B cell (primary cell): ENCODE measurements around the gene GRIA3. TPM values are rescaled to one million over a fixed set of nuclear protein-coding genes. Genes with fewer than 3 reads are reported as not detected.

ENCODE experiments used
- ATAC-seq: fragments of 200-7000 bp; cut with Tn5 transposase; one replicate; pipeline ENCODE4 v1.10.0; 2021; ENCODE audit warnings: low read depth, mild to moderate bottlenecking, moderate number of reproducible peaks, moderate library complexity
- CTCF ChIA-PET: fragments of 350-600 bp; sonication (Branson Sonifier 250); formaldehyde crosslinking; loops from one replicate; lab custom pipeline; 2021; ENCODE audit warnings: antibody characterized with exemption, inconsistent platforms; lab: Charles Lee
- POLR2A ChIA-PET: fragments of 350-600 bp; sonication (Branson Sonifier 250); formaldehyde crosslinking; loops from one replicate; lab custom pipeline; 2021; ENCODE audit warnings: antibody characterized with exemption; lab: Charles Lee
- DNase-seq: peaks from one replicate; pipeline ENCODE4 v3.0.0; 2013
- H2AFZ ChIP-seq: 2 replicates; pipeline ENCODE4 v1.6.1; 2012; ENCODE audit warnings: mild to moderate bottlenecking, low read depth, low read length; ENCODE audit not compliant: insufficient read depth, poor library complexity, severe bottlenecking
- H3K27ac ChIP-seq, 2 donors: 1 replicate in 1 of 2; 2 replicates in 1 of 2; pipeline ENCODE4 v1.5.1; 2012 to 2013; ENCODE audit warnings: low read length in 2 of 2, mild to moderate bottlenecking in 2 of 2, moderate library complexity in 1 of 2
- H3K27me3 ChIP-seq, 4 experiments: fragments of 200-600 bp in 1 of 4; sonication (generic) in 1 of 4; replicated peaks in 1 of 4; 1 replicate in 2 of 4; 2 replicates in 2 of 4; pipeline versions ENCODE4 v1.6.1 to v1.7.0; 2013 to 2016; ENCODE audit warnings: low read length in 3 of 4, mild to moderate bottlenecking in 2 of 4, mixed read lengths in 1 of 4, moderate library complexity in 1 of 4; ENCODE audit not compliant: insufficient read depth in 4 of 4, control insufficient read depth in 3 of 4; ENCODE audit errors: control extremely low read depth in 1 of 4
- H3K36me3 ChIP-seq, 2 experiments: replicated peaks in 1 of 2; 1 replicate in 1 of 2; 2 replicates in 1 of 2; pipeline versions ENCODE4 v1.6.1 to v1.7.1; 2013; ENCODE audit warnings: low read length in 1 of 2; ENCODE audit not compliant: insufficient read depth in 2 of 2, control insufficient read depth in 1 of 2; ENCODE audit errors: control extremely low read depth in 1 of 2, extremely low read depth in 1 of 2
- H3K4me1 ChIP-seq, 2 donors: fragments of 200-600 bp in 1 of 2; sonication (generic) in 1 of 2; 1 replicate in 1 of 2; 2 replicates in 1 of 2; pipeline versions ENCODE4 v1.5.1 to v1.6.1; 2013 to 2017; ENCODE audit warnings: low read length in 2 of 2; ENCODE audit not compliant: control insufficient read depth in 2 of 2, insufficient read depth in 2 of 2
- H3K4me2 ChIP-seq: replicated peaks from 2 replicates; pipeline ENCODE3; 2012; ENCODE audit warnings: mild to moderate bottlenecking, low read depth, low read length; ENCODE audit not compliant: poor library complexity, severe bottlenecking
- H3K4me3 ChIP-seq, 5 experiments: fragments of 200-600 bp in 1 of 5; sonication (generic) in 1 of 5; 1 replicate in 3 of 5; 2 replicates in 2 of 5; pipeline versions ENCODE4 v1.5.1 to v1.7.0; 2011 to 2016; ENCODE audit warnings: low read length in 4 of 5, mild to moderate bottlenecking in 4 of 5, low read depth in 2 of 5, control low read depth in 1 of 5, moderate library complexity in 1 of 5; ENCODE audit not compliant: insufficient read depth in 1 of 5; ENCODE audit errors: control extremely low read depth in 1 of 5, extremely low read depth in 1 of 5
- H3K79me2 ChIP-seq: fragments of 200-600 bp; sonication (generic); one replicate; pipeline ENCODE4 v1.6.0; 2016; ENCODE audit warnings: low read length; ENCODE audit not compliant: control insufficient read depth, insufficient read depth
- H3K9ac ChIP-seq: fragments of 200-600 bp; sonication (generic); 2 replicates; pipeline ENCODE4 v1.6.1; 2017; ENCODE audit warnings: mild to moderate bottlenecking, low read length, moderate library complexity
- H3K9me3 ChIP-seq, 3 donors: one replicate each; pipeline versions ENCODE4 v1.6.1 to v1.7.1; 2013; ENCODE audit warnings: low read length in 2 of 3; ENCODE audit not compliant: control insufficient read depth in 2 of 3, insufficient read depth in 1 of 3; ENCODE audit errors: control extremely low read depth in 1 of 3
- H4K20me1 ChIP-seq: 2 replicates; pipeline ENCODE4 v1.6.0; 2012; ENCODE audit warnings: mild to moderate bottlenecking, low read length; ENCODE audit not compliant: insufficient read depth, control insufficient read depth, poor library complexity, severe bottlenecking
- H3K27ac Mint-ChIP-seq: one replicate; pipeline ENCODE4 v1.8.0; 2021; ENCODE audit warnings: mixed read lengths
- H3K27me3 Mint-ChIP-seq: one replicate; pipeline ENCODE4 v1.8.0; 2021; ENCODE audit warnings: mixed read lengths
- H3K4me1 Mint-ChIP-seq: one replicate; pipeline ENCODE4 v1.8.0; 2021; ENCODE audit warnings: mixed read lengths
- H3K4me3 Mint-ChIP-seq: one replicate; pipeline ENCODE4 v1.8.0; 2021; ENCODE audit warnings: mixed read lengths
- H3K9me3 Mint-ChIP-seq: one replicate; pipeline ENCODE4 v1.8.0; 2022; ENCODE audit warnings: mixed read lengths; ENCODE audit not compliant: insufficient read depth
- CTCF ChIP-seq: fragments of 200-600 bp; IDR thresholded peaks from one replicate; pipeline ENCODE4 v1.8.0; 2022; ENCODE audit warnings: antibody characterized with exemption, mild to moderate bottlenecking
- EZH2 ChIP-seq: IDR thresholded peaks from 2 replicates; pipeline ENCODE4 v1.6.1; 2012; ENCODE audit warnings: borderline replicate concordance, low read depth, mild to moderate bottlenecking, moderate library complexity, low read length; ENCODE audit not compliant: insufficient read depth, poor library complexity, severe bottlenecking
- WGBS: methylation state at CpG from one replicate; pipeline ENCODE4 v1.1.5; 2013; ENCODE audit warnings: missing lambda C conversion rate; ENCODE audit not compliant: insufficient coverage; 5-methylcytosine and 5-hydroxymethylcytosine counted together
- intact Hi-C: fragments of 100-400 bp; cut with micrococcal nuclease; formaldehyde crosslinking; loops from one replicate; pipeline ENCODE4 v1.10.0; 2022
- polyA plus RNA-seq: library from polyadenylated mRNA; depleted of rRNA; stranded (reverse); fragments of >200 nt; gene quantifications from 2 replicates; pipeline ENCODE4 v1.2.3, GENCODE V29; 2012
- total RNA-seq, 2 donors: library from RNA; stranded (reverse); fragments of 120-200 nt in 1 of 2; gene quantifications; 1 replicate in 1 of 2; 2 replicates in 1 of 2; pipeline versions ENCODE4 v1.2.3 to v1.2.4, GENCODE V29; 2013 to 2022

The GRIA3 gene
- total and polyA plus RNA-seq, 2 donors (not counting 1 experiment from before 2014, with no cell fraction given) = not detected

- no peak for DNase-seq
- Histone ChIP-seq H3K36me3 (no peaks in the 10 kb centered on the region), H3K4me2 (no peak overlapping the region), H3K79me2 (no peaks in the 10 kb centered on the region), H3K27ac (no peak overlapping the region), H3K9me3 (no peaks in the 10 kb centered on the region), H4K20me1 (no peaks in the 10 kb centered on the region), H3K4me1 (no peaks in the 10 kb centered on the region), H3K9ac (no peak overlapping the region), H3K4me3 (no peak overlapping the region), H2AFZ (no peak overlapping the region), H3K27me3 (no peaks in the 10 kb centered on the region)
- ATAC-seq = no peak
- Mint-ChIP-seq H3K9me3 (no peaks in the 10 kb centered on the region), H3K27ac (no peak overlapping the region), H3K27me3 (no peaks in the 10 kb centered on the region), H3K4me1 (no peaks in the 10 kb centered on the region), H3K4me3 (no peak overlapping the region)
- ChIA-PET CTCF (no interaction called here), POLR2A (no interaction called here)
- intact Hi-C loops = no loop called here
- 60% methylated on average over 1 of the region's 3 CpGs for WGBS
- TF ChIP-seq CTCF (no peak), EZH2 (no peak)
These were observed 293.6 kb downstream of the GRIA3 start for GRCh38 chrX:123477673-123478072.

DNA sequence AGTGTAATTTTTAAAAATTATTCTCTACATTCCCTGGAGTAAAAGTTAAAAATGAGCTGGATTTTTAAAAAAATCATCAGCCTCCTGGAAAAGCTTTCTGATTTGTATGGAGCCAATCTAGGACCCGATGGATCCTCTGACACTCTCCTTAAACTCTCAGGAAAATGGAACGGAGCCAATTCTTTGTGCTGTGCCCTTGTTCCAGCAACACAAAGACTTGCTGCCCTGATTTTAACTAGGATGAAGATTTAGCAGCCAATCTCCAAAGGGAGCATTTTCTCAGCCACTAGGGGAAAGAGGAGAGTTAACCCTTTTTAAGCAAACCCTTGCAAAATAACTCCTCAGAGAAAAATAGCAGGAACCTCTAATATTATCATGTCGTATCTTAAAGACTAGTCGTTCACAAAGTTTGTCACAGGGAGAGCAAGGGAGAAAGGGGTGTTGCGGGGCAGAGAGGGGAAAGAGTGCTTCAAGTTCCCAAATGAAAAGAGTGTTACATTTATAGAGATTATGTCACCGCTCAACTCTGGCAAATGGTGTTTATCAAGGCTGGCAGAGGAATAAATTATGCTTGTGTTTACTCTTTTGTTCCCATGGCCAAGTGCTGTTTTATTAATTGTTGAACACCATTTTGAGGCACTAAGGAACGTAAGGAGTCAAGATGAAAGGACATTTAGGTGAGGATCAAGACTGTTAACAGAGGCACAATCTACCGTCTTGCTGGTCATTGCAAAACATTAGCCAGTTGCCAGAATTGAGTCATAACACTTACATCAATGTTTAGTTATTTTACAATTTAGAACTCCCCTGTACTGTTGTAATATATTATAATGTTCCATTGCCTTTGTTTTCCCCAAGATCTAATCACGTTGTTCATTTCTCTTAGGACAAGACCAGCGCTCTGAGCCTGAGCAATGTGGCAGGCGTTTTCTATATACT is 298.1 kb downstream of the GRIA3 start:
- CTCF ChIA-PET = no interaction called here
- Mint-ChIP-seq H3K27ac (no peak overlapping the region), H3K27me3 (no peaks in the 10 kb centered on the region), H3K4me3 (no peak overlapping the region), H3K9me3 (no peaks in the 10 kb centered on the region), H3K4me1 (no peaks in the 10 kb centered on the region)
- no peak overlapping the region for H3K27ac ChIP-seq
- intact Hi-C loops = no loop called here
- WGBS = 20% methylated on average over 1 of the region's 11 CpGs
- no peaks in the 10 kb centered on the region for H3K4me1 ChIP-seq
- no peaks in the 10 kb centered on the region for H3K79me2 ChIP-seq
- H2AFZ ChIP-seq = no peak overlapping the region
- H3K9me3 ChIP-seq = no peaks in the 10 kb centered on the region
- H3K27me3 ChIP-seq = no peaks in the 10 kb centered on the region
- H3K9ac ChIP-seq = no peak overlapping the region
- DNase-seq (no peak), ATAC-seq (no peak)
- no peak overlapping the region for H3K4me3 ChIP-seq
- POLR2A ChIA-PET = no interaction called here
- H3K4me2 ChIP-seq = no peak overlapping the region
- TF ChIP-seq CTCF (no peak), EZH2 (no peak)
- no peaks in the 10 kb centered on the region for H3K36me3 ChIP-seq
- H4K20me1 ChIP-seq = no peaks in the 10 kb centered on the region
